Measurements from ENCODE around the gene OR11G2. TPM values are rescaled to one million over a fixed set of nuclear protein-coding genes. Genes with fewer than 3 reads are reported as not detected.
"Not testable (repeated sequence)": the region's sequence is repeated elsewhere in the genome, so short reads cannot be mapped to it uniquely, and the experiment has no call there.

OR11G2 gene
- total RNA-seq, 4 donors from 2014 or later: not detected

DNA sequence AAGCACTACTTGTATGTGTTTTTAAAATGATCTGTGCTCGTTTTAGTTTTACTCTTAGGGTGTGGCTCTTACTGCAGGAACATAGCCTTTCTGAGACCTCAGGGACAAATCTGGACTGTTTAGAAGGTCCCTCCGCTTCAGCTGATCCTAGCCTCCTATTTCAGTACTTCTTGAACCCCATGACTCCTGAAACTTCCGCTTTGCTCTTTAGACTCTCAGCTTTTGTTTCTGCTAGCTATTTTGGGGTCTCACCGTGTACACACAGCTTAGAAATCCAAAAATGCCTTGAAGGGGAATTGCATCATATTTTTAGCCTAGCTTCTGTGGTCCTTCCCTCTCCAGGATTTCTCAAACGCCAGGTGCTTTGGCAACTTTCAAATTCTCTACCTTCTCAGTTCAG is 8.3 kb downstream of the OR11G2 start:
- Histone ChIP-seq H3K4me3 (no peak overlapping the region), H3K36me3 (no peaks in the 10 kb centered on the region), H3K9me3 (no peaks in the 10 kb centered on the region), H3K27me3 (no peaks in the 10 kb centered on the region), H3K27ac (no peak overlapping the region), H3K4me1 (no peaks in the 10 kb centered on the region)
- no peak for DNase-seq
- intact Hi-C loops (cut with DNase I): no loop called here
- TF ChIP-seq, protein P1, sequence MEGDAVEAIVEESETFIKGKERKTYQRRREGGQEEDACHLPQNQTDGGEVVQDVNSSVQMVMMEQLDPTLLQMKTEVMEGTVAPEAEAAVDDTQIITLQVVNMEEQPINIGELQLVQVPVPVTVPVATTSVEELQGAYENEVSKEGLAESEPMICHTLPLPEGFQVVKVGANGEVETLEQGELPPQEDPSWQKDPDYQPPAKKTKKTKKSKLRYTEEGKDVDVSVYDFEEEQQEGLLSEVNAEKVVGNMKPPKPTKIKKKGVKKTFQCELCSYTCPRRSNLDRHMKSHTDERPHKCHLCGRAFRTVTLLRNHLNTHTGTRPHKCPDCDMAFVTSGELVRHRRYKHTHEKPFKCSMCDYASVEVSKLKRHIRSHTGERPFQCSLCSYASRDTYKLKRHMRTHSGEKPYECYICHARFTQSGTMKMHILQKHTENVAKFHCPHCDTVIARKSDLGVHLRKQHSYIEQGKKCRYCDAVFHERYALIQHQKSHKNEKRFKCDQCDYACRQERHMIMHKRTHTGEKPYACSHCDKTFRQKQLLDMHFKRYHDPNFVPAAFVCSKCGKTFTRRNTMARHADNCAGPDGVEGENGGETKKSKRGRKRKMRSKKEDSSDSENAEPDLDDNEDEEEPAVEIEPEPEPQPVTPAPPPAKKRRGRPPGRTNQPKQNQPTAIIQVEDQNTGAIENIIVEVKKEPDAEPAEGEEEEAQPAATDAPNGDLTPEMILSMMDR (IDR thresholded peaks at IDR 0.05): no peak
- TF ChIP-seq POLR2A (IDR thresholded peaks at IDR 0.05): no peak
- 58 to 59% methylated on average over 5 of the region's 5 CpGs for WGBS, 2 donors

DNA sequence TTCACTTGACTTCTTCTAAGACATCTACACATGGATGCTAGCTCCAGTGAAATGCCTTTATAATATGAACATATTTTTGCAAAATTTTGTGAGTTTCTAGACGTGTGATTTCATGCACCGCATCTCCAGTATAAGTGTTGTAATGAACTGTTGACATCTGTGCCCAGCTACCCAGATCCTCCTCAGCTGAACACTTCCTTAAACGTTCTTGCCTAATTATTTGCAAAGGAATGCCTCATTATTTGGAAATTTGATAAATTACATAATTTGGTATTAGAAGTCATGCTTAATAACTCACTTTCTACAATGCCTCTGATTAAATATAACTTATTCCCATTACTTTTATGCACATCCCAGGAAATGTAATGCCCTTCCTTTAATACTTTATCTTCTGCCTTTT is 14.0 kb downstream of the OR11G2 start:
- H3K9me3 ChIP-seq: no peaks in the 10 kb centered on the region
- WGBS, 2 donors: 49 to 57% methylated on average over 3 of the region's 3 CpGs
- intact Hi-C loops (cut with DNase I): no loop called here

DNA sequence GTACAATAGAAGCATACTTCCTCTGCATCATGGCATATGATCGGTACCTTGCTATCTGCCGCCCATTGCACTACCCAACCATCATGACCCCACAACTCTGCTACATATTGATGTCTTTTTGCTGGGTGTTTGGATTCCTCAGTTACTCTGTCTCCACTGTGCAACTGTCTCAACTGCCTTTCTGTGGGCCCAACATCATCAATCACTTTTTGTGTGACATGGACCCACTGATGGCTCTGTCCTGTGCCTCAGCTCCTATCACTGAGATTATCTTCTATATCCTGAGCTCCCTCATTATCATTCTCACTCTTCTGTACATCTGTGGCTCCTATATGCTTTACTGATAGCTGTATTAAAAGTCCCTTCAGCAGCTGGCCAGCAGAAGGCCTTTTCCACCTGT is 18.9 kb downstream of the OR11G2 start:
- Histone ChIP-seq H3K36me3 (no peaks in the 10 kb centered on the region), H3K27ac (no peak overlapping the region), H3K27me3 (no peaks in the 10 kb centered on the region), H3K4me3 (no peak overlapping the region), H3K9me3 (no peaks in the 10 kb centered on the region), H3K4me1 (no peaks in the 10 kb centered on the region)
- DNase-seq: no peak
- intact Hi-C loops (cut with DNase I): no loop called here
- WGBS, 2 donors: 60 to 93% methylated on average over 2 of the region's 2 CpGs
- TF ChIP-seq POLR2A (IDR thresholded peaks at IDR 0.05): no peak
- TF ChIP-seq, protein P1 (IDR thresholded peaks at IDR 0.05): no peak

More for the DNA sequence above, 14.0 kb downstream of the OR11G2 start:
- Histone ChIP-seq H3K36me3 (no peaks in the 10 kb centered on the region), H3K27ac (no peak overlapping the region), H3K4me3 (no peak overlapping the region), H3K4me1 (no peaks in the 10 kb centered on the region), H3K27me3 (no peaks in the 10 kb centered on the region)
- TF ChIP-seq, protein P1 (IDR thresholded peaks at IDR 0.05): no peak
- TF ChIP-seq POLR2A (IDR thresholded peaks at IDR 0.05): no peak
- no peak for DNase-seq

DNA sequence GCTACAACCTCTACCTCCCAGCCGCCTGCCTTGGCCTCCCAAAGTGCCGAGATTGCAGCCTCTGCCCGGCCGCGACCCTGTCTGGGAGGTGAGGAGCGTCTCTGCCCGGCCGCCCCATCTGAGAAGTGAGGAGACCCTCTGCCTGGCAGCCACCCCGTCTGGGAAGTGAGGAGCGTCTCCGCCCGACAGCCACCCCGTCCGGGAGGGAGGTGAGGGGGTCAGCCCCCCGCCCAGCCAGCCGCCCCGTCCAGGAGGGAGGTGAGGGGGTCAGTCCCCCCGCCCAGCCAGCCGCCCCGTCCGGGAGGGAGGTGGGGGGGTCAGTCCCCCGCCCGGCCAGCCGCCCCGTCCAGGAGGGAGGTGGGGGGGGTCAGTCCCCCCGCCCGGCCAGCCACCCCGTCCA is 21.7 kb downstream of the OR11G2 start:
- H3K4me3 ChIP-seq; H3K36me3 ChIP-seq; H3K27me3 ChIP-seq; intact Hi-C loops (cut with DNase I); DNase-seq; H3K27ac ChIP-seq; H3K9me3 ChIP-seq; H3K4me1 ChIP-seq: not testable (repeated sequence)
- no CpG with 5 or more reads among the region's 28 CpGs for WGBS, 2 donors

DNA sequence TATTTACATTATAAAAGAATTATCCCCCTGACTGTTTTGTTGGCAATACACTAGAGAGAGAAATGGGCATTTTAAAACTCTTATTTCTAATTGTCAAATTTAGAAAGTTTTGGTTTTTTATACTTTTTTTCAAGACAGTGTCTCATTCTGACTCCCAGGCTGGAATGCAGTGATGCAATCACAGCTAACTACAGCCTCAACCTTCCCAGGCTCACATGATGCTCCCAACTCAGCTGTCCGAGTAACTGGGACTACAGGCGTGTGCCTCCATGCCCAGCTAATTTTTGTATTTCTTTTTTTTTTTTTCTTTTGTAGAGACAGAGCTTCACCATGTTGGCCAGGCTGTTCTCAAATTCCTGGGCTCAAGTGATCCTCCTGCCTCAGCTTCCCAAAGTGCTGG is 24.5 kb downstream of the OR11G2 start:
- H3K4me1 ChIP-seq: no peaks in the 10 kb centered on the region
- DNase-seq: no peak
- H3K4me3 ChIP-seq: no peak overlapping the region
- no peak overlapping the region for H3K27ac ChIP-seq
- intact Hi-C loops (cut with DNase I): no loop called here
- H3K36me3 ChIP-seq: no peaks in the 10 kb centered on the region
- WGBS, 2 donors: 49 to 72% methylated on average over 2 of the region's 2 CpGs
- H3K27me3 ChIP-seq: no peaks in the 10 kb centered on the region
- TF ChIP-seq POLR2A (IDR thresholded peaks at IDR 0.05): no peak
- TF ChIP-seq, protein P1 (IDR thresholded peaks at IDR 0.05): no peak
- no peaks in the 10 kb centered on the region for H3K9me3 ChIP-seq

DNA sequence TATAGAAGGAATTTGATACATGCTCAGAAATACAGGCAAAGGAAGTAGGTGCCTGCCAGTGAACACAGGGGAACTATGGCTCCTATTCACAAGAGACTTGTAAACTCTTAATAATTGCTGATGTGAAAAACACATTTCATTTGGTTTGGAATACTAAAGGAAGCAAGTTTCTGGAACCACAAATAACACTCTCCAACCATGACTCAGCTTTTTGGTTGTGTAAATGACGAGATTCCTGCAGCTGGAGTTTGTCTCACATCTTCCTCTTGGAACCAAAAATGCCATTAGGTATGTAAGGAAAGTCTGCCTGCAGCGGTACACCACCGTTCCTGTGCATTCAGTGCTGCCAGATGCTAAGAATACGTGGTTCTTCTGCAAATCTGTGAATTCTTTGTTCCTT is 28.3 kb downstream of the OR11G2 start:
- Histone ChIP-seq H3K27me3 (no peaks in the 10 kb centered on the region), H3K9me3 (no peaks in the 10 kb centered on the region), H3K36me3 (no peaks in the 10 kb centered on the region), H3K4me1 (no peaks in the 10 kb centered on the region), H3K4me3 (no peak overlapping the region), H3K27ac (no peak overlapping the region)
- TF ChIP-seq, protein P1 (IDR thresholded peaks at IDR 0.05): no peak
- no peak for TF ChIP-seq POLR2A (IDR thresholded peaks at IDR 0.05)
- DNase-seq: no peak
- WGBS, 2 donors: 32 to 38% methylated on average over 4 of the region's 4 CpGs
- intact Hi-C loops (cut with DNase I): no loop called here

Measured in esophagus squamous epithelium (tissue), 5 donors.